Fibroblast of lung (primary cell): Measurements from ENCODE around the gene UTP4. TPM values are rescaled to one million over a fixed set of nuclear protein-coding genes. Genes with fewer than 3 reads are reported as not detected.

Experiments used
- DNase-seq, 2 donors: peaks; one replicate each; pipeline versions ENCODE4 v3.0.0 to v3.0.0-alpha.2; 2010; ENCODE audit warnings: low read depth in 2 of 2
- H2AFZ ChIP-seq: 2 replicates; pipeline ENCODE4 v1.5.1; 2012; ENCODE audit warnings: low read length, control low read depth, inconsistent platforms
- H3K27ac ChIP-seq: 2 replicates; pipeline ENCODE4 v1.5.1; 2011; ENCODE audit warnings: low read length, control low read depth; ENCODE audit not compliant: insufficient read depth
- H3K27me3 ChIP-seq: 2 replicates; pipeline ENCODE4 v1.5.1; 2011; ENCODE audit warnings: mild to moderate bottlenecking, low read length; ENCODE audit not compliant: control insufficient read depth, insufficient read depth
- H3K36me3 ChIP-seq: 2 replicates; pipeline ENCODE4 v1.5.1; 2011; ENCODE audit warnings: low read length; ENCODE audit not compliant: control insufficient read depth, insufficient read depth
- H3K4me1 ChIP-seq: 2 replicates; pipeline ENCODE4 v1.5.1; 2011; ENCODE audit warnings: low read length; ENCODE audit not compliant: control insufficient read depth, insufficient read depth; ENCODE audit errors: extremely low read depth
- H3K4me2 ChIP-seq: 2 replicates; pipeline ENCODE4 v1.5.1; 2011; ENCODE audit warnings: low read length, control low read depth; ENCODE audit not compliant: insufficient read depth; ENCODE audit errors: extremely low read depth
- H3K4me3 ChIP-seq, 4 experiments: fragments of 200-600 bp in 1 of 4; sonication (generic) in 1 of 4; replicated peaks in 1 of 4; 2 replicates each; pipeline ENCODE4 v1.5.1; 2011 to 2016; ENCODE audit warnings: low read length in 4 of 4, low read depth in 3 of 4, mild to moderate bottlenecking in 3 of 4, control low read depth in 2 of 4, inconsistent platforms in 1 of 4, mixed read lengths in 1 of 4; ENCODE audit not compliant: insufficient read depth in 1 of 4; ENCODE audit errors: control extremely low read depth in 1 of 4
- H3K79me2 ChIP-seq: 2 replicates; pipeline ENCODE4 v1.5.1; 2012; ENCODE audit warnings: mild to moderate bottlenecking, low read length, inconsistent platforms; ENCODE audit not compliant: control insufficient read depth, insufficient read depth
- H3K9ac ChIP-seq: 2 replicates; pipeline ENCODE4 v1.5.1; 2011; ENCODE audit warnings: mild to moderate bottlenecking, low read length, control low read depth; ENCODE audit not compliant: insufficient read depth
- H3K9me3 ChIP-seq: 2 replicates; pipeline ENCODE4 v1.5.1; 2012; ENCODE audit warnings: low read depth, low read length; ENCODE audit not compliant: control insufficient read depth, insufficient read depth
- H4K20me1 ChIP-seq: 2 replicates; pipeline ENCODE4 v1.5.1; 2011; ENCODE audit warnings: low read length; ENCODE audit not compliant: control insufficient read depth, insufficient read depth; ENCODE audit errors: extremely low read depth
- EZH2 ChIP-seq: IDR thresholded peaks from 2 replicates; pipeline ENCODE4 v1.5.1; 2012; ENCODE audit warnings: low read length, control low read depth, mild to moderate bottlenecking; ENCODE audit errors: missing control alignments
- polyA plus RNA-seq, 2 donors: library from polyadenylated mRNA; depleted of rRNA in 1 of 2; stranded (reverse) in 1 of 2; unstranded in 1 of 2; fragments of >200 nt; gene quantifications; 2 replicates each; pipeline ENCODE4 v1.2.1, GENCODE V29; 2011 to 2012; ENCODE audit warnings: missing spikeins in 1 of 2
- total RNA-seq: library from RNA; depleted of rRNA; stranded (reverse); fragments of >200 nt; gene quantifications from 2 replicates; pipeline ENCODE4 v1.2.1, GENCODE V29; 2014
- TF ChIP-seq, protein P1 (sequence below), 2 donors: IDR thresholded peaks in 1 of 2; conservative IDR thresholded peaks in 1 of 2; 1 replicate in 1 of 2; 2 replicates in 1 of 2; pipeline ENCODE4 v1.5.1; 2011 to 2012; ENCODE audit warnings: low read length in 2 of 2, control low read depth in 1 of 2, inconsistent platforms in 1 of 2, low read depth in 1 of 2, mild to moderate bottlenecking in 1 of 2

Gene UTP4
- total and polyA plus RNA-seq, 2 donors (not counting 1 experiment from before 2014, with no cell fraction given): 14.4 to 56.5 TPM

DNA sequence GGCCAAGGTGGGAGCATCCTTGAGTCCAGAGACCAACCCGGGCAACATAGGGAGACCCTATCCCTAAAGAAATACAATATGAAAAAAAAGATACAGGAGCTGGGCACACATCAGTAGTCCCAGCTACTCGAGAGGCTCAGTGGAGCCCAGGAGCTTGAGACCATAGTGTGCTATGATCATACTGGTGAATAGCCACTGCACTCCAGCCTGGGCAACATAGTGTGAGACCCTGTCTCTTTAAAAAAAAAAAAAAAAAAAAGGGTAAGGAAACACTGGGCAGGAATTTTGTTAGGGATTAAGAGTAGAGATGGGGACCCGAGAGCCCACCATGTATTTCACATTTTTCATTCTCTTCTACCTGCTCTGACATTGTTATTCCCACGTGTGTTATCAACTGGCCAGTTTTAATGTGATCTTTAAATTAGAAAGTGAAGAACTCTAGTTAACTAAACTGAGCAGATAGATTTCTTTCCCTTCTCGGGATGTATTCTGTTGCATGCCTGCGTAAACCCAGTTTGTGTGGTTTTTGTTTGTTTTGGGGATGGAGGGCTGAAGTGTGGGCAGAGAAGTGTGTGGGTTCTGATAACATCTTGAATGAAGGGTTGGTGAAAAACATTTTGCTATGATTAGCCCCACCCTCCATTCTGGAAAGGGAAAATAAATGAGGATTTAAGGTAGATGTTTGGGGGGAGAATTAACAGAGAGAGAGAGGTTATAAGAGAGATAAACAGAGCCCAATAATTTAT, 37.3 kb downstream of the UTP4 start:
- no peak overlapping the region for H3K9ac ChIP-seq
- no peaks in the 10 kb centered on the region for H4K20me1 ChIP-seq
- H3K79me2 ChIP-seq: no peaks in the 10 kb centered on the region
- TF ChIP-seq EZH2: no peak
- TF ChIP-seq, protein P1, sequence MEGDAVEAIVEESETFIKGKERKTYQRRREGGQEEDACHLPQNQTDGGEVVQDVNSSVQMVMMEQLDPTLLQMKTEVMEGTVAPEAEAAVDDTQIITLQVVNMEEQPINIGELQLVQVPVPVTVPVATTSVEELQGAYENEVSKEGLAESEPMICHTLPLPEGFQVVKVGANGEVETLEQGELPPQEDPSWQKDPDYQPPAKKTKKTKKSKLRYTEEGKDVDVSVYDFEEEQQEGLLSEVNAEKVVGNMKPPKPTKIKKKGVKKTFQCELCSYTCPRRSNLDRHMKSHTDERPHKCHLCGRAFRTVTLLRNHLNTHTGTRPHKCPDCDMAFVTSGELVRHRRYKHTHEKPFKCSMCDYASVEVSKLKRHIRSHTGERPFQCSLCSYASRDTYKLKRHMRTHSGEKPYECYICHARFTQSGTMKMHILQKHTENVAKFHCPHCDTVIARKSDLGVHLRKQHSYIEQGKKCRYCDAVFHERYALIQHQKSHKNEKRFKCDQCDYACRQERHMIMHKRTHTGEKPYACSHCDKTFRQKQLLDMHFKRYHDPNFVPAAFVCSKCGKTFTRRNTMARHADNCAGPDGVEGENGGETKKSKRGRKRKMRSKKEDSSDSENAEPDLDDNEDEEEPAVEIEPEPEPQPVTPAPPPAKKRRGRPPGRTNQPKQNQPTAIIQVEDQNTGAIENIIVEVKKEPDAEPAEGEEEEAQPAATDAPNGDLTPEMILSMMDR (conservative IDR thresholded peaks at IDR 0.05 in 1 of 2, IDR thresholded peaks at IDR 0.05 in 1 of 2; ENCODE audit: low read depth in 1 of 2, low read length in 2 of 2): no peak
- no peak for DNase-seq
- no peak overlapping the region for H2AFZ ChIP-seq
- peaks cover 2% of the 10 kb centered on the region for H3K36me3 ChIP-seq
- H3K4me1 ChIP-seq: peaks cover 27% of the 10 kb centered on the region
- H3K9me3 ChIP-seq: no peaks in the 10 kb centered on the region
- no peak overlapping the region for H3K27ac ChIP-seq
- no peak overlapping the region for H3K4me3 ChIP-seq
- H3K27me3 ChIP-seq: no peaks in the 10 kb centered on the region
- H3K4me2 ChIP-seq: no peak overlapping the region

GRCh38 chr16:69171325-69172084, 39.1 kb downstream of the UTP4 start:
- Histone ChIP-seq H3K9ac (no peak overlapping the region), H3K4me3 (no peak overlapping the region), H3K27me3 (no peaks in the 10 kb centered on the region), H3K79me2 (no peaks in the 10 kb centered on the region), H4K20me1 (no peaks in the 10 kb centered on the region), H3K9me3 (no peaks in the 10 kb centered on the region), H3K27ac (peak overlapping the region; percentile 42), H3K4me1 (peaks cover 19% of the 10 kb centered on the region), H3K4me2 (peak overlapping the region; percentile 8), H3K36me3 (peaks cover 2% of the 10 kb centered on the region), H2AFZ (no peak overlapping the region)
- no peak for TF ChIP-seq EZH2
- TF ChIP-seq, protein P1 (conservative IDR thresholded peaks at IDR 0.05 in 1 of 2, IDR thresholded peaks at IDR 0.05 in 1 of 2; ENCODE audit: low read depth in 1 of 2, low read length in 2 of 2): no peak
- peak; percentile 62 to 90 for DNase-seq

DNA sequence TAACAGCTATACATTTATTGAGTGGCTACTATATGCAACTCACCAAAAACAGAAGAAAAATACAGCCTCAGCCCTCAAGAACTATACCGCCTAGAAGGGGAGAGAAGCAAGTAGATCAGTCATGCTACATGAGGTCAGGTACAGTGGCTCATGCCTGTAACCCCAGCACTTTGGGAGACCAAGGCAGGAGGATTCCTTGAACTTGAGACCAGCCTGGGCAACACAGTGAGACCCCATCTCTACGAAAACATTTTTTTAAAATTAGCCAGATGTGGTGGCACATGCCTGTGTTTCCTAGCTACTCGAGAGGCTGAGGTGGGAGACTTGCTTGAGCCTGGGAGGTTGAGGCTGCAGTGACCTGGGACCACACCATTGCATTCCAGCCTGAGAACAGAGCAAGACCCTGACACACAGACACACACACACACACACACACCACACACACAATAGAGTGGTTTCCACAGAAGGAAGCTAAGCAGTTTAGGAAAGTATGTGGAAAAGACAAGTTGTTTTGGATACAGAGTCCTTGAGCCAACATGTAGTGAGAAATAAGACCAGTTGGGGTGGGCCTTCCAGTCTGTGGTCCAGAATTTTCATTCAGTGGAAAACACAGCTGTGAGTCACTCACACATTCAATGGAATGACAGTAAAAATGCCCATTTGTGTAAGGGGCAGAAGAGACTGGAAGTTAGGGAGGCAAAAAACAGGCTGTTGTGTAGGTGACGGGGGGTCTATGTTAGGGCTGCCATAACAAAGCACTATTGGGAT, 43.8 kb downstream of the UTP4 start:
- no peaks in the 10 kb centered on the region for H3K9me3 ChIP-seq

More for the DNA sequence above, 43.8 kb downstream of the UTP4 start:
- peaks cover 13% of the 10 kb centered on the region for H3K4me1 ChIP-seq
- no peak for TF ChIP-seq EZH2
- TF ChIP-seq, protein P1 (conservative IDR thresholded peaks at IDR 0.05 in 1 of 2, IDR thresholded peaks at IDR 0.05 in 1 of 2; ENCODE audit: low read depth in 1 of 2, low read length in 2 of 2): no peak
- no peak overlapping the region for H3K4me2 ChIP-seq
- H3K9ac ChIP-seq: no peak overlapping the region
- peak; percentile 78 to 86 for DNase-seq
- no peaks in the 10 kb centered on the region for H3K27me3 ChIP-seq
- H3K36me3 ChIP-seq: no peaks in the 10 kb centered on the region
- no peaks in the 10 kb centered on the region for H4K20me1 ChIP-seq
- no peaks in the 10 kb centered on the region for H3K79me2 ChIP-seq
- no peak overlapping the region for H3K4me3 ChIP-seq
- H3K27ac ChIP-seq: peak overlapping the region; percentile 51
- H2AFZ ChIP-seq: no peak overlapping the region
